Lower lobe of right lung (tissue), 2 donors: Measurements from ENCODE around the gene PGM5. TPM values are rescaled to one million over a fixed set of nuclear protein-coding genes. Genes with fewer than 3 reads are reported as not detected.

Experiments used
- ATAC-seq, 2 donors: fragments of 200-7000 bp; cut with Tn5 transposase; one replicate each; pipeline ENCODE4 v1.9.1; 2020 to 2022; ENCODE audit warnings: mild to moderate bottlenecking in 2 of 2, moderate library complexity in 2 of 2
- DNase-seq: peaks from one replicate; pipeline ENCODE4 v3.0.0-alpha.2; 2020
- H3K27ac ChIP-seq: fragments of 200-600 bp; one replicate; pipeline ENCODE4 v1.8.0; 2022
- H3K27me3 ChIP-seq: fragments of 200-600 bp; one replicate; pipeline ENCODE4 v1.8.0; 2022; ENCODE audit warnings: low read depth
- H3K36me3 ChIP-seq: fragments of 200-600 bp; one replicate; pipeline ENCODE4 v1.8.0; 2022; ENCODE audit warnings: mild to moderate bottlenecking
- H3K4me1 ChIP-seq: fragments of 200-600 bp; one replicate; pipeline ENCODE4 v1.8.0; 2022
- H3K4me3 ChIP-seq: fragments of 200-600 bp; one replicate; pipeline ENCODE4 v1.8.0; 2022; ENCODE audit warnings: mild to moderate bottlenecking
- H3K9me3 ChIP-seq: fragments of 200-600 bp; one replicate; pipeline ENCODE4 v1.8.0; 2022
- intact Hi-C: fragments of 100-400 bp; cut with DNase I; formaldehyde crosslinking; loops from one replicate; pipeline ENCODE4 v1.11.0; 2022
- total RNA-seq: library from RNA; stranded (reverse); fragmentation: NEBNext Ultra II Directional; extraction: Animal tissue kit (Norgen Biotek cat#: 25700); gene quantifications from one replicate; pipeline ENCODE4 v1.2.1, GENCODE V29; 2021
- TF ChIP-seq, protein P1 (sequence below): fragments of 200-600 bp; IDR thresholded peaks from one replicate; pipeline ENCODE4 v1.8.0; 2022; ENCODE audit warnings: antibody characterized with exemption, mild to moderate bottlenecking
- donor health status: DM: no; HTN: yes; CAD: no; lungs with severe emphysema.

Gene PGM5
- total RNA-seq, 1 donor from 2014 or later: 26.3 TPM

DNA sequence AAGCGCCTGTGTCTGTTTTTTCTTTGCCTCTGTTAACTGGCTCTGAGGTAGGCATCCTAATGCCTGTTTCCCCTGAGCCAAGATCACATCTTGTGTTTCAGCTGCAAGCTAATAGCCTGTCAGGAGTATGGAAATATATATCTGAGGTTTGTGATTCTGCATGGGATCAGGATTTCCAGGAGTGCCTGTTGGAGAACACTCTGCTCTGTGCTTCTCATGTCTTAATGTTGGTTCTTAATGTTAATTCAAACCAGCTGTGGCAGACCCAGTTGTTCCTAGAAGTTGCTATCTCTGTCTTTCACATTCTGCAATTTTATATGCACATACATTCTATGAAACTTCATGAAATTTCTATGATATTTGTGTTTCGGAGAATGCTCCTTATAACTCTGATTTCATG is 72.1 kb downstream of the PGM5 start:
- TF ChIP-seq, protein P1, sequence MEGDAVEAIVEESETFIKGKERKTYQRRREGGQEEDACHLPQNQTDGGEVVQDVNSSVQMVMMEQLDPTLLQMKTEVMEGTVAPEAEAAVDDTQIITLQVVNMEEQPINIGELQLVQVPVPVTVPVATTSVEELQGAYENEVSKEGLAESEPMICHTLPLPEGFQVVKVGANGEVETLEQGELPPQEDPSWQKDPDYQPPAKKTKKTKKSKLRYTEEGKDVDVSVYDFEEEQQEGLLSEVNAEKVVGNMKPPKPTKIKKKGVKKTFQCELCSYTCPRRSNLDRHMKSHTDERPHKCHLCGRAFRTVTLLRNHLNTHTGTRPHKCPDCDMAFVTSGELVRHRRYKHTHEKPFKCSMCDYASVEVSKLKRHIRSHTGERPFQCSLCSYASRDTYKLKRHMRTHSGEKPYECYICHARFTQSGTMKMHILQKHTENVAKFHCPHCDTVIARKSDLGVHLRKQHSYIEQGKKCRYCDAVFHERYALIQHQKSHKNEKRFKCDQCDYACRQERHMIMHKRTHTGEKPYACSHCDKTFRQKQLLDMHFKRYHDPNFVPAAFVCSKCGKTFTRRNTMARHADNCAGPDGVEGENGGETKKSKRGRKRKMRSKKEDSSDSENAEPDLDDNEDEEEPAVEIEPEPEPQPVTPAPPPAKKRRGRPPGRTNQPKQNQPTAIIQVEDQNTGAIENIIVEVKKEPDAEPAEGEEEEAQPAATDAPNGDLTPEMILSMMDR: no peak
- intact Hi-C loops: no loop called here
- Histone ChIP-seq H3K9me3 (no peaks in the 10 kb centered on the region), H3K36me3 (no peaks in the 10 kb centered on the region), H3K27me3 (no peaks in the 10 kb centered on the region), H3K4me3 (no peak overlapping the region), H3K27ac (no peak overlapping the region), H3K4me1 (no peaks in the 10 kb centered on the region)
- no peak for DNase-seq
- ATAC-seq: no peak

DNA sequence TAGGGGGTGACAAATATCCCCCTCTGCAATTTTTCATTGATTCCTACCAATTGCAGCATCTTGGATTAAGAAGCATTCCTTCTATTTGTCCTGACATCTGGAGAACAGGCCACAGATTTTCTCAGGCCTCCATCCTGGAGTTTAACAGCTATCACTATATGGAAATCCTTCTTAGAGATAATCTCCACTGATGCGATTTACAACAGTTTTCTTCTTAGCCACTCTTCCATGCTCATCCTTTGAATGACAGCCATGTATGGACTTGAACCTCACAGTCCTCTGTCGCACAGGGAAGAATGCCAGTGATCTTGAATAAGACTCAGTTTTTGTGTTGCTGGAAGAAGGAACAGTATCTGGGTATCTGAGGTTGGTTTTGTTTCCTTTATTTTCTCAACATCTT is 73.2 kb downstream of the PGM5 start:
- Histone ChIP-seq H3K27ac (no peak overlapping the region), H3K9me3 (no peaks in the 10 kb centered on the region), H3K4me3 (no peak overlapping the region), H3K36me3 (no peaks in the 10 kb centered on the region), H3K4me1 (no peaks in the 10 kb centered on the region), H3K27me3 (no peaks in the 10 kb centered on the region)
- TF ChIP-seq, protein P1: no peak
- DNase-seq (no peak), ATAC-seq (no peak)
- intact Hi-C loops: no loop called here

DNA sequence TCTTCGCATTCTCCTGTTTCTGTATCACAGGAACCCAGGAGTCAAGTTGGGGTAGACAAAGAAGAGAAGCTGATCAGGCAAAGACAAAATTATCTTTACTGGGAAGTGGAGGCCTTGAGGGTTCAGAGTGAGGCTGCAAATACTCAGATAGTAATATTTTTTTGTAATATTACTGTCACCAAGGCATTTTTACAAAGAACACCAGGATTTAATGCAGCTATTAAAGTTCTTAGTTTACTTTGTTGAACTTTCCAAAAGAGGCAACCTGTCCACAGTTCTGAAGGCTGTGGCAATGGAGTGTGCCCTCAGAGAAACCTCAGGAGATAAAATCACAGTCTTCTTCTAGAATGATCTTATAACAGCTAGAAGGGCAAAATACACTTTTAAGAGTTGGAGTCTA is 74.9 kb downstream of the PGM5 start:
- Histone ChIP-seq H3K36me3 (no peaks in the 10 kb centered on the region), H3K4me3 (no peak overlapping the region), H3K4me1 (no peaks in the 10 kb centered on the region), H3K9me3 (no peaks in the 10 kb centered on the region), H3K27me3 (no peaks in the 10 kb centered on the region), H3K27ac (no peak overlapping the region)
- ATAC-seq (no peak), DNase-seq (no peak)
- TF ChIP-seq, protein P1: no peak
- intact Hi-C loops: no loop called here

DNA sequence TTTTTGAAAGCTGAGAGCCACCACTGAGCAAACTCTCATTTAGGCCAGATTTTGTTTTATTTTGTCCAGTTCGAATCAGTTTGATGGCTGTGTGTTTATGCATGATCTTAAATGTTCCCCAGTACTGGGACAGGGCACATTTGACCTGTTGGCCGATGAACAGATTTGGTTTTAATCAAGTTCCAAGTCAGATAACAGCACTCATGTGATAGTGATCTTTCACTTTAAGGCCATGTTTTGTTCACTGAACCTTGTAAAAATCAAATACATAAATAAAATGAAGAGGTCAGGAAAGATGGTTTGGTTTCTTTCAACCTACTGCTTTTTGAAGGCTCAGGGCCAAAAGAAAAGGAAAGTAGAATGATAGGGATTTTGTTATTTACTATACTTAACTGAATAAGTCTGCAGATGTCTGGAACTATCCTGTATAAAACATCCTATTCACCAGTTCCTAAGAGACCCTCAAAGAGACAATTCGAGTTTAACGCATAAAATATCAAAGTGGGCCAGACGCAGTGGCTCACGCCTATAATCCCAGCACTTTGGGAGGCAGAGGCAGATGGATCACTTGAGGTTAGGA is 77.2 kb downstream of the PGM5 start:
- ATAC-seq (no peak), DNase-seq (no peak)
- no peak overlapping the region for H3K4me3 ChIP-seq
- no peaks in the 10 kb centered on the region for H3K36me3 ChIP-seq
- no peak overlapping the region for H3K27ac ChIP-seq
- intact Hi-C loops: no loop called here
- no peaks in the 10 kb centered on the region for H3K27me3 ChIP-seq
- no peaks in the 10 kb centered on the region for H3K4me1 ChIP-seq
- TF ChIP-seq, protein P1: no peak
- H3K9me3 ChIP-seq: no peaks in the 10 kb centered on the region

DNA sequence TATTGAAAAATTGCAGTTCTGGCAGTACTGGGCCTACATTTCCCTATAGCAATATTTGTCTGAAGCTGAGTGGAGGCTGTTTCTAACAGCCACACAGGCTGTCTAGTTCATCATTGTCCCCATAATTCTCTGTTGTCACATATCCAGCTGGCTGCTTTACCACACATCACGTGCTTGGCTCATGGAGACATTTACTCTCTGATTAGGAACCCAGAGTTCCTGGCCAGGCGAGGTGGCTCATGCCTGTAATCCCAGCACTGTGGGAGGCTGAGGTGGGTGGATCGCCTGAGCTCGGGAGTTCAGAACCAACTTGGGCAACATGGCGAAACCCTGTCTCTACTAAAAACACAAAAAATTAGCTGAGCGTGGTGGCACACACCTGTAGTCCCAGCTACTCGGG is 81.4 kb downstream of the PGM5 start:
- no peaks in the 10 kb centered on the region for H3K4me1 ChIP-seq
- intact Hi-C loops: no loop called here
- ATAC-seq (no peak), DNase-seq (no peak)
- H3K27ac ChIP-seq: no peak overlapping the region
- TF ChIP-seq, protein P1: no peak
- peaks cover 8% of the 10 kb centered on the region for H3K9me3 ChIP-seq
- no peaks in the 10 kb centered on the region for H3K27me3 ChIP-seq
- H3K4me3 ChIP-seq: no peak overlapping the region
- no peaks in the 10 kb centered on the region for H3K36me3 ChIP-seq

DNA sequence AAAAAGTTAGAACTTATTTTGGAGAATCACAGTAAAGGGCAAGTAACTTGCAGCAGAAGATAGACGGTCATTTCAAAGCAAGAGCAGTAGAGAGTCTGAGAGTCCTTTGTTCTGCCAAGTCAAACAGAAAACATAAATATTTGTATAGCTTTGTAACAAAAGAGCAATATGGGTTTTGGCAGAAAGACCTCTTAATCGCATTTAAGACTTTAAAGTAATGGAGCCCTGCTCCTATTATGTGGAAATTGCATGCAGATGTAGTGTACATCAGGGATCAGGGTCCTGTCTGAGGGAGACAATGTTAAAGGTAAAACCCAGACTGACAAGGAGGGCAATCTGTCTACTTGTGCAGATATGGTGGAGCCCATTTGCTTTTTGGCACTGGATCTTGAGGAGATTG is 87.2 kb downstream of the PGM5 start:
- TF ChIP-seq, protein P1: no peak
- DNase-seq (no peak), ATAC-seq (no peak)
- H3K27me3 ChIP-seq: no peaks in the 10 kb centered on the region
- no peak overlapping the region for H3K27ac ChIP-seq
- intact Hi-C loops: no loop called here
- H3K9me3 ChIP-seq: peaks cover 8% of the 10 kb centered on the region
- no peaks in the 10 kb centered on the region for H3K4me1 ChIP-seq
- no peaks in the 10 kb centered on the region for H3K36me3 ChIP-seq
- H3K4me3 ChIP-seq: no peak overlapping the region
